Skeletal muscle satellite cell (primary cell): Measurements from ENCODE around the gene TMEM11.
"Not testable (repeated sequence)": the region's sequence is repeated elsewhere in the genome, so short reads cannot be mapped to it uniquely, and the experiment has no call there.

Experiments used
- H3K27me3 ChIP-seq: 2 replicates; pipeline ENCODE4 v1.7.0; 2013; ENCODE audit warnings: low read length; ENCODE audit not compliant: control insufficient read depth, insufficient read depth
- H3K36me3 ChIP-seq: 2 replicates; pipeline ENCODE4 v1.7.0; 2013; ENCODE audit warnings: mild to moderate bottlenecking, control low read depth, low read length; ENCODE audit not compliant: insufficient read depth
- H3K4me1 ChIP-seq: 2 replicates; pipeline ENCODE4 v1.7.0; 2013; ENCODE audit warnings: low read length; ENCODE audit not compliant: control insufficient read depth, insufficient read depth
- H3K4me2 ChIP-seq: 2 replicates; pipeline ENCODE4 v1.7.0; 2013; ENCODE audit warnings: mild to moderate bottlenecking, low read length
- H3K4me3 ChIP-seq: 2 replicates; pipeline ENCODE4 v1.7.0; 2013; ENCODE audit warnings: low read length
- H3K9ac ChIP-seq: 2 replicates; pipeline ENCODE4 v1.7.0; 2013; ENCODE audit warnings: mild to moderate bottlenecking, low read depth, low read length, moderate library complexity
- H3K9me3 ChIP-seq: replicated peaks from 2 replicates; pipeline ENCODE4 v1.7.0; 2013; ENCODE audit warnings: mild to moderate bottlenecking, control low read depth, low read length

The TMEM11 gene

GRCh38 chr17:21192414-21192813, 21.5 kb downstream of the TMEM11 start:
- H3K4me2 ChIP-seq, H3K4me3 ChIP-seq, H3K9me3 ChIP-seq, H3K27me3 ChIP-seq, H3K9ac ChIP-seq: not testable (repeated sequence)
- Histone ChIP-seq H3K4me1 (peaks cover 12% of the 10 kb centered on the region), H3K36me3 (peaks cover 31% of the 10 kb centered on the region)

- H3K4me2 ChIP-seq = no peak overlapping the region
- H3K9ac ChIP-seq = no peak overlapping the region
- H3K4me1 ChIP-seq = peaks cover 12% of the 10 kb centered on the region
- no peak overlapping the region for H3K4me3 ChIP-seq
- peaks cover 25% of the 10 kb centered on the region for H3K36me3 ChIP-seq
- no peaks in the 10 kb centered on the region for H3K9me3 ChIP-seq
- H3K27me3 ChIP-seq = no peaks in the 10 kb centered on the region
Measured at GRCh38 chr17:21191698-21192097, 22.3 kb downstream of the TMEM11 start.

GRCh38 chr17:21190078-21190477, 23.9 kb downstream of the TMEM11 start:
- Histone ChIP-seq H3K4me2 (no peak overlapping the region), H3K36me3 (peaks cover 23% of the 10 kb centered on the region), H3K4me1 (peaks cover 12% of the 10 kb centered on the region), H3K4me3 (no peak overlapping the region), H3K9me3 (no peaks in the 10 kb centered on the region), H3K9ac (no peak overlapping the region), H3K27me3 (no peaks in the 10 kb centered on the region)

- Histone ChIP-seq H3K9ac (no peak overlapping the region), H3K9me3 (no peaks in the 10 kb centered on the region), H3K4me1 (peaks cover 6% of the 10 kb centered on the region), H3K4me3 (no peak overlapping the region), H3K4me2 (no peak overlapping the region), H3K36me3 (peaks cover 23% of the 10 kb centered on the region), H3K27me3 (no peaks in the 10 kb centered on the region)
Measured at GRCh38 chr17:21189361-21189760, 24.6 kb downstream of the TMEM11 start.

- peaks cover 24% of the 10 kb centered on the region for H3K36me3 ChIP-seq
Measured at GRCh38 chr17:21186399-21187187, 27.4 kb downstream of the TMEM11 start.

GRCh38 chr17:21185061-21185460, 28.9 kb downstream of the TMEM11 start:
- Histone ChIP-seq H3K27me3 (no peaks in the 10 kb centered on the region), H3K9me3 (no peaks in the 10 kb centered on the region), H3K4me3 (no peak overlapping the region), H3K4me2 (no peak overlapping the region), H3K36me3 (peaks cover 21% of the 10 kb centered on the region), H3K9ac (no peak overlapping the region), H3K4me1 (no peaks in the 10 kb centered on the region)

More at GRCh38 chr17:21186399-21187187, 27.4 kb downstream of the TMEM11 start:
- Histone ChIP-seq H3K9ac (no peak overlapping the region), H3K4me3 (no peak overlapping the region), H3K27me3 (no peaks in the 10 kb centered on the region), H3K4me2 (no peak overlapping the region), H3K4me1 (no peaks in the 10 kb centered on the region), H3K9me3 (no peaks in the 10 kb centered on the region)

GRCh38 chr17:21184570-21184969, 29.4 kb downstream of the TMEM11 start:
- Histone ChIP-seq H3K9me3 (no peaks in the 10 kb centered on the region), H3K4me1 (no peaks in the 10 kb centered on the region), H3K4me3 (no peak overlapping the region), H3K4me2 (no peak overlapping the region), H3K36me3 (peaks cover 21% of the 10 kb centered on the region), H3K27me3 (no peaks in the 10 kb centered on the region), H3K9ac (no peak overlapping the region)

- no peaks in the 10 kb centered on the region for H3K9me3 ChIP-seq
- H3K4me2 ChIP-seq = no peak overlapping the region
- peaks cover 13% of the 10 kb centered on the region for H3K36me3 ChIP-seq
- no peaks in the 10 kb centered on the region for H3K27me3 ChIP-seq
- no peak overlapping the region for H3K4me3 ChIP-seq
- no peak overlapping the region for H3K9ac ChIP-seq
- H3K4me1 ChIP-seq = no peaks in the 10 kb centered on the region
Measured at GRCh38 chr17:21183468-21183867, 30.5 kb downstream of the TMEM11 start.

GRCh38 chr17:21177854-21178600, 35.9 kb downstream of the TMEM11 start:
- H3K27me3 ChIP-seq = no peaks in the 10 kb centered on the region
- H3K36me3 ChIP-seq = peaks cover 4% of the 10 kb centered on the region
- no peaks in the 10 kb centered on the region for H3K9me3 ChIP-seq
- H3K4me3 ChIP-seq = no peak overlapping the region
- H3K4me1 ChIP-seq = peaks cover 9% of the 10 kb centered on the region
- H3K4me2 ChIP-seq = no peak overlapping the region
- no peak overlapping the region for H3K9ac ChIP-seq

- Histone ChIP-seq H3K9ac (no peak overlapping the region), H3K27me3 (no peaks in the 10 kb centered on the region), H3K4me1 (peaks cover 9% of the 10 kb centered on the region), H3K9me3 (no peaks in the 10 kb centered on the region), H3K4me3 (no peak overlapping the region), H3K36me3 (peaks cover 9% of the 10 kb centered on the region), H3K4me2 (no peak overlapping the region)
Measured at GRCh38 chr17:21177401-21177800, 36.6 kb downstream of the TMEM11 start.

GRCh38 chr17:21176773-21177395, 37.1 kb downstream of the TMEM11 start:
- Histone ChIP-seq H3K36me3 (peaks cover 9% of the 10 kb centered on the region), H3K4me2 (no peak overlapping the region), H3K9me3 (no peaks in the 10 kb centered on the region), H3K4me1 (peaks cover 9% of the 10 kb centered on the region), H3K9ac (no peak overlapping the region), H3K4me3 (no peak overlapping the region), H3K27me3 (no peaks in the 10 kb centered on the region)
